IMR-90 (cell line): ENCODE results near the gene PLCL1. TPM values are rescaled to one million over a fixed set of nuclear protein-coding genes. Genes with fewer than 3 reads are reported as not detected.

ENCODE experiments used
- ATAC-seq: fragments of 200-7000 bp; cut with Tn5 transposase; 2 replicates; pipeline ENCODE4 v1.9.1; 2020; ENCODE audit warnings: low read depth, mild to moderate bottlenecking, moderate library complexity
- BruUV-seq: library from RNA; stranded (reverse); fragments of 400-500 nt; replicated peaks from 2 replicates; lab custom pipeline; 2021; lab: Mats Ljungman, UMichigan
- CTCF ChIA-PET: fragments of 300-600 bp; formaldehyde crosslinking; extraction: SDS; loops from one replicate; lab custom pipeline; 2021; ENCODE audit warnings: antibody characterized with exemption; lab: Yijun Ruan, JAX
- POLR2A ChIA-PET: fragments of 300-600 bp; sonication (Branson Sonifier 250); formaldehyde crosslinking; loops from one replicate; lab custom pipeline; 2022; ENCODE audit warnings: antibody characterized with exemption; ENCODE audit not compliant: unreplicated experiment; lab: Charles Lee
- DNase-seq: peaks from one replicate; pipeline ENCODE4 v3.0.0; 2013
- H2AFZ ChIP-seq: replicated peaks from 2 replicates; pipeline ENCODE3; 2013; ENCODE audit warnings: low read length, mild to moderate bottlenecking; ENCODE audit not compliant: poor library complexity
- H2AK5ac ChIP-seq: 2 replicates; pipeline ENCODE4 v1.6.1; 2013; ENCODE audit warnings: low read depth, low read length, inconsistent platforms
- H2AK9ac ChIP-seq: replicated peaks from 2 replicates; pipeline ENCODE3; 2013; ENCODE audit warnings: mild to moderate bottlenecking, low read depth, low read length, moderate library complexity; ENCODE audit not compliant: poor library complexity
- H2BK120ac ChIP-seq: 2 replicates; pipeline ENCODE4 v1.6.1; 2013; ENCODE audit warnings: low read depth, low read length, inconsistent platforms
- H2BK15ac ChIP-seq: 3 replicates; pipeline ENCODE4 v1.6.1; 2013; ENCODE audit warnings: low read depth, low read length, inconsistent platforms
- H2BK20ac ChIP-seq: 2 replicates; pipeline ENCODE4 v1.6.1; 2013; ENCODE audit warnings: low read depth, mild to moderate bottlenecking, inconsistent platforms, low read length, moderate library complexity
- H2BK5ac ChIP-seq: 2 replicates; pipeline ENCODE4 v1.6.1; 2013; ENCODE audit warnings: mild to moderate bottlenecking, low read depth, low read length, inconsistent platforms; ENCODE audit not compliant: poor library complexity, severe bottlenecking
- H3K14ac ChIP-seq: replicated peaks from 2 replicates; pipeline ENCODE4 v1.6.1; 2013; ENCODE audit warnings: low read depth, low read length, inconsistent platforms
- H3K18ac ChIP-seq: 2 replicates; pipeline ENCODE4 v1.6.1; 2013; ENCODE audit warnings: low read depth, low read length, control low read depth
- H3K23ac ChIP-seq: 2 replicates; pipeline ENCODE4 v1.6.1; 2013; ENCODE audit warnings: low read depth, low read length, inconsistent platforms
- H3K27ac ChIP-seq: 2 replicates; pipeline ENCODE4 v1.5.1; 2013; ENCODE audit warnings: mild to moderate bottlenecking, control low read depth, low read length; ENCODE audit not compliant: insufficient read depth
- H3K27me3 ChIP-seq: 2 replicates; pipeline ENCODE4 v1.6.1; 2013; ENCODE audit warnings: low read length; ENCODE audit not compliant: control insufficient read depth, insufficient read depth
- H3K36me3 ChIP-seq: 2 replicates; pipeline ENCODE4 v1.6.1; 2013; ENCODE audit warnings: low read length, mixed read lengths; ENCODE audit not compliant: control insufficient read depth, insufficient read depth
- H3K4ac ChIP-seq: 2 replicates; pipeline ENCODE4 v1.6.1; 2013; ENCODE audit warnings: low read depth, low read length, inconsistent platforms
- H3K4me1 ChIP-seq: 2 replicates; pipeline ENCODE4 v1.6.1; 2013; ENCODE audit warnings: low read length, mixed read lengths; ENCODE audit not compliant: control insufficient read depth, insufficient read depth
- H3K4me2 ChIP-seq: 2 replicates; pipeline ENCODE4 v1.6.1; 2013; ENCODE audit warnings: low read depth, mild to moderate bottlenecking, control low read depth, low read length, moderate library complexity
- H3K4me3 ChIP-seq: 2 replicates; pipeline ENCODE4 v1.5.1; 2013; ENCODE audit warnings: low read depth, mild to moderate bottlenecking, control low read depth, low read length, moderate library complexity; ENCODE audit not compliant: insufficient read depth
- H3K56ac ChIP-seq: 2 replicates; pipeline ENCODE4 v1.6.1; 2013; ENCODE audit warnings: low read length, inconsistent platforms; ENCODE audit not compliant: insufficient read depth; ENCODE audit errors: extremely low read depth
- H3K79me1 ChIP-seq, 2 experiments: 2 replicates each; pipeline ENCODE4 v1.6.1; 2013; ENCODE audit warnings: low read length in 2 of 2, inconsistent platforms in 1 of 2, low read depth in 1 of 2
- H3K9ac ChIP-seq: 2 replicates; pipeline ENCODE4 v1.6.1; 2013; ENCODE audit warnings: low read depth, low read length, control low read depth
- H3K9me1 ChIP-seq: 2 replicates; pipeline ENCODE4 v1.6.1; 2013; ENCODE audit warnings: low read length, inconsistent platforms; ENCODE audit not compliant: insufficient read depth
- H3K9me3 ChIP-seq: 2 replicates; pipeline ENCODE4 v1.6.1; 2013; ENCODE audit warnings: low read length; ENCODE audit not compliant: control insufficient read depth, insufficient read depth
- H4K20me1 ChIP-seq: 2 replicates; pipeline ENCODE4 v1.6.1; 2013; ENCODE audit warnings: low read length, inconsistent platforms; ENCODE audit not compliant: insufficient read depth
- H4K5ac ChIP-seq: 2 replicates; pipeline ENCODE4 v1.6.1; 2013; ENCODE audit warnings: mild to moderate bottlenecking, low read depth, low read length, control low read depth
- H4K8ac ChIP-seq, 2 experiments: 2 replicates each; pipeline ENCODE4 v1.6.1; 2013; ENCODE audit warnings: low read depth in 2 of 2, low read length in 2 of 2, control low read depth in 1 of 2, inconsistent platforms in 1 of 2
- H4K91ac ChIP-seq: 2 replicates; pipeline ENCODE4 v1.6.1; 2013; ENCODE audit warnings: low read depth, low read length, inconsistent platforms; ENCODE audit not compliant: insufficient read depth
- CEBPB ChIP-seq: IDR thresholded peaks from 2 replicates; pipeline ENCODE4 v1.6.1; 2012; ENCODE audit warnings: low read depth, low read length, improper control_type of control experiment
- RFX5 ChIP-seq: IDR thresholded peaks from 2 replicates; pipeline ENCODE4 v1.8.0; 2012; ENCODE audit warnings: low read depth, mild to moderate bottlenecking, low read length, moderate library complexity
- SMC3 ChIP-seq: fragments of 150-350 bp; IDR thresholded peaks from 2 replicates; pipeline ENCODE4 v1.6.1; 2016; ENCODE audit warnings: low read depth, mild to moderate bottlenecking, antibody characterized with exemption, low read length, moderate library complexity
- WGBS, 2 experiments: methylation state at CpG; one replicate each; pipeline versions ENCODE4 v1.1.5 to v1.1.7; 2013; ENCODE audit warnings: missing lambda C conversion rate in 2 of 2; ENCODE audit not compliant: insufficient read length in 1 of 2; ENCODE audit errors: extremely low coverage in 2 of 2; 5-methylcytosine and 5-hydroxymethylcytosine counted together
- dilution Hi-C: fragments of 300-500 bp; cut with HindIII; formaldehyde crosslinking; loops from one replicate; pipeline ENCODE4 v1.14.3; 2018; ENCODE audit warnings: low sequenced_read_pairs; ENCODE audit not compliant: unreplicated experiment
- in situ Hi-C: fragments of 300-500 bp; cut with MboI; formaldehyde crosslinking; loops from 3 replicates; pipeline ENCODE4 v1.14.3; 2019; ENCODE audit warnings: low sequenced_read_pairs, inconsistent platforms, mixed read lengths
- intact Hi-C: fragments of 100-400 bp; cut with micrococcal nuclease; formaldehyde crosslinking; loops from 2 replicates; pipeline ENCODE4 v1.10.0; 2022
- polyA plus RNA-seq, 3 experiments: library from polyadenylated mRNA; depleted of rRNA; stranded (reverse); fragments of >200 nt; gene quantifications; 2 replicates each; pipeline ENCODE4 v1.2.3, GENCODE V29; 2012; ENCODE audit warnings: low replicate concordance in 1 of 3
- total RNA-seq: library from RNA; depleted of rRNA; stranded (reverse); fragments of >200 nt; gene quantifications from 2 replicates; pipeline ENCODE4 v1.2.3, GENCODE V29; 2012

The PLCL1 gene
- total and polyA plus RNA-seq, 2 of the 4 experiments (the other 2 are of a cell fraction): 0.14 to 0.18 TPM

DNA sequence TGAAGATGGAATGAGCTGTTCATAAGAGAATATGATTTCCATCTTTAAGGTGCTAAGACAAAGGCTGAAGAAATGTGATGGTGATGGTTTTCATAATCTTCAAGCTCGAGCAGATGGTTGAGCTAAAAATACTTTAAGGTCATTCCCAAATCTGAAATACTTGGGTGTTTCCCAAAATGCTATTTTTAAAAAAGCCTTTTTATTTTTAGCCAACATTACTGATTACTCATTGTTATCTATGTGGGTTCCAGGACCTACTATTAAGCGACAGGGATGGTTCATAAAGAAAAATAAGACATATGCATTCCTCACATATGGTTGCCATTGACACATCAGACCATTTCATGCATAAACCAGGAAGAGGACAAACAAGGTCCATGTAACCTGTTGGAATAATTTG is 298.5 kb downstream of the PLCL1 start:
- H3K14ac ChIP-seq: no peak overlapping the region
- no peak overlapping the region for H3K4me2 ChIP-seq
- no peak overlapping the region for H2BK20ac ChIP-seq
- no peak overlapping the region for H3K4me3 ChIP-seq
- intact Hi-C loops: no loop called here
- H3K9ac ChIP-seq: no peak overlapping the region
- H4K5ac ChIP-seq: no peak overlapping the region
- no peaks in the 10 kb centered on the region for H3K36me3 ChIP-seq
- ChIA-PET CTCF (no interaction called here), POLR2A (no interaction called here)
- no peaks in the 10 kb centered on the region for H4K20me1 ChIP-seq
- in situ Hi-C loops: no loop called here
- no peak overlapping the region for H2AFZ ChIP-seq
- no CpG with 5 or more reads among the region's 2 CpGs for WGBS, 2 experiments
- no peak overlapping the region for H3K4ac ChIP-seq
- dilution Hi-C loops: no loop called here
- H4K8ac ChIP-seq: no peak overlapping the region
- H3K56ac ChIP-seq: no peak overlapping the region
- H3K27me3 ChIP-seq: no peaks in the 10 kb centered on the region
- no peaks in the 10 kb centered on the region for H3K4me1 ChIP-seq
- H3K18ac ChIP-seq: no peak overlapping the region
- TF ChIP-seq CEBPB (no peak), RFX5 (no peak), SMC3 (no peak)
- H2AK5ac ChIP-seq: no peak overlapping the region
- no peaks in the 10 kb centered on the region for H3K9me1 ChIP-seq
- no peak overlapping the region for H4K91ac ChIP-seq
- H3K79me1 ChIP-seq: no peaks in the 10 kb centered on the region
- no peak overlapping the region for H2BK5ac ChIP-seq
- no peak overlapping the region for H3K27ac ChIP-seq
- ATAC-seq (no peak), DNase-seq (no peak)
- H2BK15ac ChIP-seq: no peak overlapping the region
- BruUV-seq: no TSS peak
- H2AK9ac ChIP-seq: no peak overlapping the region
- no peaks in the 10 kb centered on the region for H3K9me3 ChIP-seq
- H3K23ac ChIP-seq: no peak overlapping the region
- H2BK120ac ChIP-seq: no peak overlapping the region
